Measurements from ENCODE around the gene HMOX1.

HMOX1 gene

DNA sequence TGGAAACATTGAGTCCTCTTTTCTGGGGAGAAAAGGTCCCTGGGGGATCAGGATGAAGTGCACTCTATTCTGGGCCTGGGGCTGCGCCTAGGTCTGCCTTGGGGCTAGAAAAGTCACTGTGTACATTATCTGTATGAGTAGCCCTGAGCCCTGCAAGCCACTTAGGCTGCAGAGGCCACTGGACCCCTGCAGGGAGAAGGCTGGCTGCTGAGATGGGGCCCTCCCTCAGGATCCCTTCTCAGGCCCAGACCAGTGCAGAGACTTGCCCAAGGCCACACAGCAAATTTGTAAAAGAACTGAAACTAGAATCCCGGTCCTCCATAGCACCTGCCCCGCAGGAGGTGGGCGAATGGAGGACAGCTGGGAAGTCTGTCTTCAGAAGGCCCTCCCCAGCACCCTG lies 26.8 kb upstream of the HMOX1 start:
- no peaks in the 10 kb centered on the region for H3K9me2 ChIP-seq (replicated peaks; ENCODE audit: low read depth, low read length)
- no peaks in the 10 kb centered on the region for H3F3A ChIP-seq (ENCODE audit: low read depth)
- H3K36me3 ChIP-seq (ENCODE audit: insufficient read depth, low read length), result no peaks in the 10 kb centered on the region
- TF ChIP-seq EZH2phosphoT487 (IDR thresholded peaks at IDR 0.05; ENCODE audit: borderline replicate concordance), result no peak
- TF ChIP-seq, protein P1, sequence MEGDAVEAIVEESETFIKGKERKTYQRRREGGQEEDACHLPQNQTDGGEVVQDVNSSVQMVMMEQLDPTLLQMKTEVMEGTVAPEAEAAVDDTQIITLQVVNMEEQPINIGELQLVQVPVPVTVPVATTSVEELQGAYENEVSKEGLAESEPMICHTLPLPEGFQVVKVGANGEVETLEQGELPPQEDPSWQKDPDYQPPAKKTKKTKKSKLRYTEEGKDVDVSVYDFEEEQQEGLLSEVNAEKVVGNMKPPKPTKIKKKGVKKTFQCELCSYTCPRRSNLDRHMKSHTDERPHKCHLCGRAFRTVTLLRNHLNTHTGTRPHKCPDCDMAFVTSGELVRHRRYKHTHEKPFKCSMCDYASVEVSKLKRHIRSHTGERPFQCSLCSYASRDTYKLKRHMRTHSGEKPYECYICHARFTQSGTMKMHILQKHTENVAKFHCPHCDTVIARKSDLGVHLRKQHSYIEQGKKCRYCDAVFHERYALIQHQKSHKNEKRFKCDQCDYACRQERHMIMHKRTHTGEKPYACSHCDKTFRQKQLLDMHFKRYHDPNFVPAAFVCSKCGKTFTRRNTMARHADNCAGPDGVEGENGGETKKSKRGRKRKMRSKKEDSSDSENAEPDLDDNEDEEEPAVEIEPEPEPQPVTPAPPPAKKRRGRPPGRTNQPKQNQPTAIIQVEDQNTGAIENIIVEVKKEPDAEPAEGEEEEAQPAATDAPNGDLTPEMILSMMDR (conservative IDR thresholded peaks at IDR 0.05; ENCODE audit: low read length), result no peak
- H3K9ac ChIP-seq (ENCODE audit: low read depth, low read length, poor library complexity, severe bottlenecking), result no peak overlapping the region
- no peak overlapping the region for H2AFZ ChIP-seq (ENCODE audit: low read length)
- no peaks in the 10 kb centered on the region for H3K9me3 ChIP-seq (ENCODE audit: insufficient read depth, low read depth, low read length)
- H3K79me2 ChIP-seq (ENCODE audit: insufficient read depth, low read length), result no peaks in the 10 kb centered on the region
- no peaks in the 10 kb centered on the region for H3K27me3 ChIP-seq (ENCODE audit: insufficient read depth, low read length, poor library complexity, severe bottlenecking)
- H4K20me1 ChIP-seq (ENCODE audit: insufficient read depth, low read length, poor library complexity, severe bottlenecking), result no peaks in the 10 kb centered on the region
- peaks cover 21% of the 10 kb centered on the region for H3K4me1 ChIP-seq (ENCODE audit: insufficient read depth, low read length, poor library complexity, severe bottlenecking)
- no peak overlapping the region for H3K4me3 ChIP-seq (ENCODE audit: low read length, poor library complexity, severe bottlenecking)
- H3K4me2 ChIP-seq (ENCODE audit: low read depth, low read length, poor library complexity, severe bottlenecking), result no peak overlapping the region

DNA sequence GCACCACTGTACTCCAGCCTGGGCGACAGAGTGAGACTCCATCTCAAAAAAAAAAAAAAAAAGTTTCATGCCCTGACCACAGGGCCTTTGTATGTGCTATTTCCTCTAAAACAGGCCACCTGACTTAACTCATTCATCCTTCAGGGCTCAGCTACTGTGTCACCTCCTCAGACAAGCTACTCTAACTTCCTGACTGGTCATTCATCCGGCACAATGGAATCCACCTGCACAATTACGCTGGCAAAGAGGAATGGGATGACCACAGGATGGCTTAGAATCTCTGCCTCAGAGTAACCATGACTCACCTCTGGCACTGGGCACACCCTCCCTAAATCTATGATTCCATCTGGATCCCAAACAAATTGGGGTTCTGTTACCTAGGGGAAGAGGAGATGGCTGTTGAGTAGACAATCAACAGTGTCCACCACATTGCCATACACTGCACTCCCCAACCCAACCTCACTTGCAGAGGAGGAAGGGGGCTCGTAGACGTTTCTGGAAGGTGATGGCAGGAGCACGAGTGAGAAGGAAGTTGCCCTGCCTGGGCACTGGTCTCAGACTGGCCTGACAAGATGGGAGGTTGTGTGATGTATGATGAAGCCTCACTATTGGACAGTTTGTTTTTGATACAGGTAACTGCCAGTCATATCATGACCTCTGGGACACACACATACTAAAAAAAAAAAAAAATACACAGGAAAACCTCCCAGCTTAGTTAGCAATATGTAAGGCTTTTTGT lies 22.8 kb upstream of the HMOX1 start:
- Histone ChIP-seq H3K4me2 (ENCODE audit: low read depth, low read length, poor library complexity, severe bottlenecking) (no peak overlapping the region), H3K79me2 (ENCODE audit: insufficient read depth, low read length) (no peaks in the 10 kb centered on the region), H4K20me1 (ENCODE audit: insufficient read depth, low read length, poor library complexity, severe bottlenecking) (no peaks in the 10 kb centered on the region), H3K36me3 (ENCODE audit: insufficient read depth, low read length) (no peaks in the 10 kb centered on the region), H3K27me3 (ENCODE audit: insufficient read depth, low read length, poor library complexity, severe bottlenecking) (no peaks in the 10 kb centered on the region), H3K4me1 (ENCODE audit: insufficient read depth, low read length, poor library complexity, severe bottlenecking) (no peaks in the 10 kb centered on the region), H3F3A (ENCODE audit: low read depth) (no peaks in the 10 kb centered on the region), H3K4me3 (ENCODE audit: low read length, poor library complexity, severe bottlenecking) (no peak overlapping the region), H3K9me3 (ENCODE audit: insufficient read depth, low read depth, low read length) (no peaks in the 10 kb centered on the region), H2AFZ (ENCODE audit: low read length) (no peak overlapping the region), H3K9ac (ENCODE audit: low read depth, low read length, poor library complexity, severe bottlenecking) (no peak overlapping the region), H3K9me2 (replicated peaks; ENCODE audit: low read depth, low read length) (no peaks in the 10 kb centered on the region)
- TF ChIP-seq, protein P1 (conservative IDR thresholded peaks at IDR 0.05; ENCODE audit: low read length), result no peak
- no peak for TF ChIP-seq EZH2phosphoT487 (IDR thresholded peaks at IDR 0.05; ENCODE audit: borderline replicate concordance)

DNA sequence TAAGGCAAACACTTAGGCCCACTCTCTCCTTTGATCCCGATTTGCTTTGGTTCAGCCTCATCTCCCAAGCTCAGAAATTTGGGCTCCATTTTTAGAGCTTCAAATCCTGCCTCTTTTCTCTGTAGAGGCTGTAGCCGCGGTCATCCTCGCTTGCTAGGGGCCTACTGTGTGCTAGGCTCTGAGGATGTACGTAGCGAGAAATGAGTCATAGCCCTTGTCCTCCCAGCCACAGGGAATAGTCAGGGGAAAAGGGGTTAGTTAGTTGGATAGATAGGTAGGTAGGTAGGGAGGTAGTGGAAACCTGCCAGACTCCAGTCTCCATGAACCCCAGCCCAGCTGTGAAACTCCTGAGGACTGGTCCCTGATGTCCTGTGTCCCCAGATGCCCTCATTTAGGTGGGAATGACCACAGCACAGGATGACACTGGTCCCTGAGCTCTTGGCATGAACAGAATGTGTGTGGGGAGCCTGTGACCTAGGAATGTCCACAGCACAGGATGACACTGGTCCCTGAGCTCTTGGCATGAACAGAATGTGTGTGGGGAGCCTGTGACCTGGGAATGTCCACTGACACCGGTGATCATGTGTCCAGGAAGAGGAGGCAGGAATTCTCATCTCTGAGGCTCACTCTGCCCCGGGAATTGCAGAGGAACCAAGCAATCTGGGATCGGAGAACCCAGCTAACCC lies 21.4 kb upstream of the HMOX1 start:
- no peak overlapping the region for H3K4me3 ChIP-seq (ENCODE audit: low read length, poor library complexity, severe bottlenecking)
- H3K4me1 ChIP-seq (ENCODE audit: insufficient read depth, low read length, poor library complexity, severe bottlenecking), result no peaks in the 10 kb centered on the region
- H3K9ac ChIP-seq (ENCODE audit: low read depth, low read length, poor library complexity, severe bottlenecking), result no peak overlapping the region
- H3K4me2 ChIP-seq (ENCODE audit: low read depth, low read length, poor library complexity, severe bottlenecking), result no peak overlapping the region
- no peaks in the 10 kb centered on the region for H3K9me2 ChIP-seq (replicated peaks; ENCODE audit: low read depth, low read length)
- no peaks in the 10 kb centered on the region for H4K20me1 ChIP-seq (ENCODE audit: insufficient read depth, low read length, poor library complexity, severe bottlenecking)
- no peaks in the 10 kb centered on the region for H3K36me3 ChIP-seq (ENCODE audit: insufficient read depth, low read length)
- H3K27me3 ChIP-seq (ENCODE audit: insufficient read depth, low read length, poor library complexity, severe bottlenecking), result no peaks in the 10 kb centered on the region
- no peaks in the 10 kb centered on the region for H3K9me3 ChIP-seq (ENCODE audit: insufficient read depth, low read depth, low read length)
- TF ChIP-seq, protein P1 (conservative IDR thresholded peaks at IDR 0.05; ENCODE audit: low read length), result no peak
- TF ChIP-seq EZH2phosphoT487 (IDR thresholded peaks at IDR 0.05; ENCODE audit: borderline replicate concordance), result no peak
- H3K79me2 ChIP-seq (ENCODE audit: insufficient read depth, low read length), result no peaks in the 10 kb centered on the region
- H2AFZ ChIP-seq (ENCODE audit: low read length), result no peak overlapping the region
- no peaks in the 10 kb centered on the region for H3F3A ChIP-seq (ENCODE audit: low read depth)

All from Loucy (cell line).